Ishikawa (cell line): ENCODE measurements around the gene TIMP2.

Source experiments
- CEBPB ChIP-seq: IDR thresholded peaks from 2 replicates; pipeline ENCODE4 v1.6.1; 2012
- CREB1 ChIP-seq: IDR thresholded peaks from 2 replicates; pipeline ENCODE4 v1.6.1; 2012; ENCODE audit warnings: low read depth
- EGR1 ChIP-seq: IDR thresholded peaks from 2 replicates; pipeline ENCODE4 v1.6.1; 2012
- EP300 ChIP-seq: IDR thresholded peaks from 2 replicates; pipeline ENCODE4 v1.6.1; 2012; ENCODE audit warnings: borderline replicate concordance
- FOXM1 ChIP-seq: IDR thresholded peaks from 2 replicates; pipeline ENCODE4 v1.6.1; 2012; ENCODE audit warnings: low read depth, borderline replicate concordance
- NFIC ChIP-seq: IDR thresholded peaks from 2 replicates; pipeline ENCODE4 v1.6.1; 2012
- RAD21 ChIP-seq: IDR thresholded peaks from 2 replicates; pipeline ENCODE4 v1.6.1; 2012; ENCODE audit warnings: low read depth
- TAF1 ChIP-seq: IDR thresholded peaks from 2 replicates; pipeline ENCODE4 v1.6.1; 2012; ENCODE audit warnings: low read depth, mild to moderate bottlenecking
- TCF12 ChIP-seq: IDR thresholded peaks from 2 replicates; pipeline ENCODE4 v1.6.1; 2012; ENCODE audit warnings: low read depth
- TEAD4 ChIP-seq: IDR thresholded peaks from 2 replicates; pipeline ENCODE4 v1.6.1; 2012
- YY1 ChIP-seq: IDR thresholded peaks from 2 replicates; pipeline ENCODE4 v1.6.1; 2012; ENCODE audit warnings: low read depth
- ZBTB7A ChIP-seq: IDR thresholded peaks from 2 replicates; pipeline ENCODE4 v1.6.1; 2012; ENCODE audit warnings: low read depth
- TF ChIP-seq, protein P1 (sequence below): IDR thresholded peaks from 2 replicates; pipeline ENCODE4 v1.6.1; 2012; ENCODE audit warnings: low read depth, mild to moderate bottlenecking
- TF ChIP-seq, protein P2 (sequence below): IDR thresholded peaks from 2 replicates; pipeline ENCODE4 v1.6.1; 2012
- TF ChIP-seq, protein P3 (sequence below): IDR thresholded peaks from 2 replicates; pipeline ENCODE4 v1.6.1; 2012

TIMP2 gene

DNA sequence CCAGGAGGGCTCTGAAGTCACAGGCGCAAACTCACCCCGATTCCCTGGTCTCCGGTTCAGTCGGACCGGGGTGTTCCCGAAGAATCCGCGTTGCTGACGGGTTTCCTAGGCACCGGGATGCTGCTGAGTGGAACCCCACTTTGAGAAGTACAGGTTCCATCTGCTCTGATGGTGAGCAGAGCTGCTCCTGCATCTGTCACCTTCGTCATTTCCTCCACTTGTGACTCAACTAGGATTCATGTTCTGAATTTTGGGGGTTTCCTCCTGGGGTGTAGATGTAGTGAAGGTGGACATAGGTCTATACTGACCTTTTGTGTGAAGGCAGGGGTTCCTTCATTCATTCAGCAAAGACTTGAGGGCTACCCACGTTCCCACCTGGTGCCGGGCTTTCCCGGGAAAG is 29.5 kb upstream of the TIMP2 start:
- no peak for TF ChIP-seq CREB1
- TF ChIP-seq EP300: no peak
- TF ChIP-seq, protein P1, sequence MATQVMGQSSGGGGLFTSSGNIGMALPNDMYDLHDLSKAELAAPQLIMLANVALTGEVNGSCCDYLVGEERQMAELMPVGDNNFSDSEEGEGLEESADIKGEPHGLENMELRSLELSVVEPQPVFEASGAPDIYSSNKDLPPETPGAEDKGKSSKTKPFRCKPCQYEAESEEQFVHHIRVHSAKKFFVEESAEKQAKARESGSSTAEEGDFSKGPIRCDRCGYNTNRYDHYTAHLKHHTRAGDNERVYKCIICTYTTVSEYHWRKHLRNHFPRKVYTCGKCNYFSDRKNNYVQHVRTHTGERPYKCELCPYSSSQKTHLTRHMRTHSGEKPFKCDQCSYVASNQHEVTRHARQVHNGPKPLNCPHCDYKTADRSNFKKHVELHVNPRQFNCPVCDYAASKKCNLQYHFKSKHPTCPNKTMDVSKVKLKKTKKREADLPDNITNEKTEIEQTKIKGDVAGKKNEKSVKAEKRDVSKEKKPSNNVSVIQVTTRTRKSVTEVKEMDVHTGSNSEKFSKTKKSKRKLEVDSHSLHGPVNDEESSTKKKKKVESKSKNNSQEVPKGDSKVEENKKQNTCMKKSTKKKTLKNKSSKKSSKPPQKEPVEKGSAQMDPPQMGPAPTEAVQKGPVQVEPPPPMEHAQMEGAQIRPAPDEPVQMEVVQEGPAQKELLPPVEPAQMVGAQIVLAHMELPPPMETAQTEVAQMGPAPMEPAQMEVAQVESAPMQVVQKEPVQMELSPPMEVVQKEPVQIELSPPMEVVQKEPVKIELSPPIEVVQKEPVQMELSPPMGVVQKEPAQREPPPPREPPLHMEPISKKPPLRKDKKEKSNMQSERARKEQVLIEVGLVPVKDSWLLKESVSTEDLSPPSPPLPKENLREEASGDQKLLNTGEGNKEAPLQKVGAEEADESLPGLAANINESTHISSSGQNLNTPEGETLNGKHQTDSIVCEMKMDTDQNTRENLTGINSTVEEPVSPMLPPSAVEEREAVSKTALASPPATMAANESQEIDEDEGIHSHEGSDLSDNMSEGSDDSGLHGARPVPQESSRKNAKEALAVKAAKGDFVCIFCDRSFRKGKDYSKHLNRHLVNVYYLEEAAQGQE: no peak
- TF ChIP-seq ZBTB7A: no peak
- TF ChIP-seq YY1: no peak
- TF ChIP-seq, protein P2, sequence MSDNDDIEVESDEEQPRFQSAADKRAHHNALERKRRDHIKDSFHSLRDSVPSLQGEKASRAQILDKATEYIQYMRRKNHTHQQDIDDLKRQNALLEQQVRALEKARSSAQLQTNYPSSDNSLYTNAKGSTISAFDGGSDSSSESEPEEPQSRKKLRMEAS: no peak
- no peak for TF ChIP-seq TCF12

DNA sequence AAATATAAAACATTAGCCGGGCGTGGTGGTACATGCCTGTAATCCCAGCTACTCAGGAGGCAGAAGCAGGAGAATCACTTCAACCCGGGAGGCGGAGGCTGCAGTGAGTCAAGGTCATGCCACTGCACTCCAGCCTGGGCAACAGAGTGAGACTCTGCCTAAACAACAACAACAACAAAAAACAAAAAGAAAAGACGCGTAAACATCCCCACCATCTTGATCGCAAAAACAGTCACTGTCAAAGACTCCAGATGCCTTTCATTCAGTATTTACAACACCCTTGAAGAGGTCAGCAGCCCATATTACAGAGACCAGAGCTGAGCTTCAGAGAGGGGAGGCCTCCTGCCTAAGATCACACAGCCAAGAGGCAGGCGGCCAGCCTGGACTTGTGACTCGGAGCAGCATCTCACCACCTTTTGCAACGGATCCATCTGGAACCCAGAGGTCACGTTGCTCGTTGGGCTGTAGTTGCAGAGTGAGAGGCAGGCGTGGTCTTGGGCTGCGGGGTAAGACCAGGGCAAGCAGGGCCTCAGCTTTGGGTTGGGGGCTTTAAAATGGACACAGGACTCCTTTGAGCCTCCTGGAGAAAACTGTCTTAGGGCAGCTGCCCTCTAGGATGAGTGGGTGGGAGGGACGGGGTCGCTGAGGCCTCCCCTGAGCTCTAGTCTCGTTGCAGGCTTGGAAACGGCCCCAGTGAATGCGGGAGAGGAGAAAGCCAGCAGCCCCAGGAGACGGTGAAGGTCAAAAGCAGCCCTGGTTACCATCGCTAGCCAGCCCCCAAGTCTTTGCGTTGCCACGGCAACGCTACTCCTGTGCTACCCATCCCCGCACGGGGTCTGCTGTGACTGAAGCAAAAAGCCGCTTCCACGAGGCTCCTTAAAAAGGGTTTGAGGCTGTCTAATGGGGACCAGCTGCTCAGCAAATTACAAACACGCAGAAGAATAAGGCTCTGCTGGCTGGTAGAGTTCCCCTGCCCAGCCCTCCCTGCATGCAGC is 28.5 kb upstream of the TIMP2 start:
- TF ChIP-seq, protein P2: no peak
- TF ChIP-seq FOXM1 (no peak), EP300 (no peak), EGR1 (no peak), TEAD4 (no peak), ZBTB7A (no peak), TAF1 (no peak), NFIC (no peak), CREB1 (no peak), RAD21 (no peak), CEBPB (no peak), YY1 (no peak), TCF12 (no peak)
- TF ChIP-seq, protein P1: no peak
- TF ChIP-seq, protein P3, sequence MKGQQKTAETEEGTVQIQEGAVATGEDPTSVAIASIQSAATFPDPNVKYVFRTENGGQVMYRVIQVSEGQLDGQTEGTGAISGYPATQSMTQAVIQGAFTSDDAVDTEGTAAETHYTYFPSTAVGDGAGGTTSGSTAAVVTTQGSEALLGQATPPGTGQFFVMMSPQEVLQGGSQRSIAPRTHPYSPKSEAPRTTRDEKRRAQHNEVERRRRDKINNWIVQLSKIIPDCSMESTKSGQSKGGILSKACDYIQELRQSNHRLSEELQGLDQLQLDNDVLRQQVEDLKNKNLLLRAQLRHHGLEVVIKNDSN: no peak

DNA sequence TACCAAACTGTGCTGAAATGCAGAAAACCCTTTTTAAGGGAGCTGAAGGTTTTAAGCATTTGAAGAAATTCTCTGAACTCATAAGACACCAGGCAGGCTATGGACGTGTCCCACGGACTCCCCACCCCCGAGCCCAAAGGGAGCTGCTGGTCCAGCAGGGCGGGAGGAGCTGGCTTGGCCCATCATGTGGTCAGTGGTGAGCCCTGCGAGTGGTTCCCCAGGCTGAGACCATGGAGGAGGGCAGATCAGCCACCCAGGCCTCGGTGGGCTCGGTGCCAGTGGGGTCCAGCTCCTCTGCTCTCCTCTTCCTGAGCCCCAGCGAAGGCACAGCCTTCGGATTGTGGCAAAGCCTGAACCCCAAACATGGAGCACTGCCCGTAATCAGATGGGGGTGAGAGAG is 27.5 kb upstream of the TIMP2 start:
- TF ChIP-seq EP300: no peak
- TF ChIP-seq, protein P3: no peak
- no peak for TF ChIP-seq FOXM1
- TF ChIP-seq NFIC: no peak
- no peak for TF ChIP-seq CREB1
- no peak for TF ChIP-seq ZBTB7A

DNA sequence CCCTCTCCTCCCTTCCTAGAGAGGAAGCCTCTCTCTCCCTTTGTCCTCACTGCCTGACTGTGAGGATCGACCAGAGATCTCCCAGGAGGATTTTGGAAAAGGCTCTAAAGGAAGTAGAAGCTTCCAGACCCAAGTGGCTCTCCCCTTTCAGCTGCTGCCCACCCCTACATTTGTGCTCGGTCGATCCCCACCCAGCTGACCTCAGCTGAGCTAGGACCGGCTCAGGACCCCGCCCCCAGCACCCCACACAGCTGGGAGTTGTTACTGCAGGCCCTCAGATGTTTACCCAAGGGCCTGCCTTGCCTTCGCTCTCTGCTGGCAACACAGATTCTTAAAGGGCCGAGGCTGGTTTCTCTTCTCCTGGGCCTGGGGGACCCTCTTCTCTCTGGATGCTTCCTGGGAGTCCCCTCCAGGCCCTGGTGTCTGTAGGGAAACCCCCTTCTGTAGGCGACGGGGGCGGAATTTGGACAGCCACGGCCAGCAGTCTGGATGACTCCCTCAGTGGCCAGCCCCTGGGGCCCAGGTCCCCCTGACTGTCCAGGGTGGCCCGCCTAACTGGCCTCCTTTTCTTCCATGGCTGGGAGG is 26.9 kb upstream of the TIMP2 start:
- TF ChIP-seq EGR1 (no peak), NFIC (no peak), TAF1 (no peak), CEBPB (no peak), EP300 (no peak), TEAD4 (no peak), TCF12 (no peak), FOXM1 (no peak), ZBTB7A (no peak), YY1 (no peak)
- TF ChIP-seq, protein P3: no peak
- TF ChIP-seq, protein P1: no peak
- TF ChIP-seq, protein P2: no peak
